ENCODE results near the gene ZBTB8OS. TPM values are rescaled to one million over a fixed set of nuclear protein-coding genes. Genes with fewer than 3 reads are reported as not detected.

The ZBTB8OS gene
- total and polyA plus RNA-seq, 9 of the 15 experiments (the other 6 are each of a cell fraction or from before 2014, with no cell fraction given), result 54.8 to 230 (median 107) TPM

- peak; percentile 41; the same call in 1 of the 2 replicates for TF ChIP-seq RREB1 (CRISPR knock-in tag; IDR thresholded peaks at IDR 0.05)
- peak in 1 of 3 experiments; percentile 39; a peak in 1 of 6 replicates for TF ChIP-seq ZBTB11 (CRISPR knock-in tag; IDR thresholded peaks at IDR 0.05)
- TF ChIP-seq CBX3 (IDR thresholded peaks at IDR 0.05; ENCODE audit: borderline replicate concordance in 1 of 2, low read length in 2 of 2), result 0 out of 3 replicates have a peak, but pooled peaks of 1 of the 2 experiments have one; percentile 2
- peak; percentile 20 for TF ChIP-seq SMAD4 (CRISPR knock-in tag; conservative IDR thresholded peaks at IDR 0.05)
- TF ChIP-seq NR2C2 (CRISPR knock-in tag; IDR thresholded peaks at IDR 0.05), result no peak
- no peak for TF ChIP-seq NR2C2 (tag; IDR thresholded peaks at IDR 0.05)
- TF ChIP-seq ELF4 (CRISPR knock-in tag; IDR thresholded peaks at IDR 0.05), result no peak
- no peak for TF ChIP-seq ZNF3 (CRISPR knock-in tag; IDR thresholded peaks at IDR 0.05)
- TF ChIP-seq NR4A1 (CRISPR knock-in tag; IDR thresholded peaks at IDR 0.05), result peak; percentile 82; the same call in 1 of the 2 replicates
- TF ChIP-seq NR4A1 (tag; IDR thresholded peaks at IDR 0.05), result no peak
- TF ChIP-seq ZBTB49 (CRISPR knock-in tag; IDR thresholded peaks at IDR 0.05; ENCODE audit: borderline replicate concordance), result no peak
- no peak for TF ChIP-seq CBFA2T2 (conservative IDR thresholded peaks at IDR 0.05)
- TF ChIP-seq NFYB (IDR thresholded peaks at IDR 0.05; ENCODE audit: extremely low read depth, insufficient read length), result no peak
- no peak for TF ChIP-seq POLR2H (tag; IDR thresholded peaks at IDR 0.05; ENCODE audit: low read depth)
- TF ChIP-seq ZFX (CRISPR knock-in tag; IDR thresholded peaks at IDR 0.05), result peak; percentile 86
- peak; percentile 66; the same call in 1 of the 2 replicates for TF ChIP-seq ZNF764 (CRISPR knock-in tag; IDR thresholded peaks at IDR 0.05; ENCODE audit: low read depth)
Measured at GRCh38 chr1:32651461-32652073, 1.2 kb upstream of the ZBTB8OS start (continued).
